HG02938 (cell line): ENCODE results near the gene ORC2.
"Not testable (repeated sequence)": the region's sequence is repeated elsewhere in the genome, so short reads cannot be mapped to it uniquely, and the experiment has no call there.

Experiments used
- ATAC-seq: cut with Tn5 transposase; IDR thresholded peaks from one replicate; pipeline ENCODE4 v1.9.1; 2021; ENCODE audit warnings: mild to moderate bottlenecking, moderate library complexity; ENCODE audit not compliant: unreplicated experiment

Gene ORC2

DNA sequence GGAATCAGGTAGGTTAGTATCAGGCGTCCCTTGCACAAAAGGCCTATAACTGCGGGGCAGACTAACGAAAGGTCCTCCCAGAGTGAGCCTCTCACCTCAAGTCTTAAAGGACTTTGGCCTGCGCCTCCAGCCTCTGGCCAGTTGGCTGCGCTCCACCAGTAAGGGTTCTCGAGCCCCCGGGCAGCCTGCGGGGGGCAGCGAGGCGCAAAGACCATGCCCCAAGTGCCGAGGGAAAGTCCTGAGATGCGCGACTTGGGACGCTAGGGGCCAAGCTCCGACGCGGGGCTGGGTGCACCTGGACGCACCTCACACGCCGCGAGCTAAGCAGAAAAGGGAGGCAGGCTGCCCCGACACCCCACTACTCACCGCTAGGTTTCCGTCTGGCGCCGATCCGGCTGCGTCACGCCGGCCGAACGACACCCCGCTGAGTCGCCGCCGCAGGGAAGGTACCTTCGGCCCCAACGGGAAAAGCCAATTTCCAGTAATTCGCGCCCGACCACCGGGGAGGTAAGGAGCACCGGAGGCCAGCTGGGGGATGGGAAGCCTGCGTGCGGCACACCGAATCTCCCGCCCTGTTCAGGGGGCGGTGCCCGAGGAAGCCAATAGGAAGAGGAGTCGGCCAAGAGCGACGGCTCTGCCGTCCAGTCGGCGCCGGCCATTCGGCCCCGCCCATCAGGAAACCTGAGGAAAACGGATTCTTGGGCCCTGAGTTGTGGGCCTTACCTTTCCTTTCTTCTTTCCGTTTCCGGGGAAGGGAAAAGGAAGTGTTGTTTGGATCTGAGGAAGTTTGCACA, at the start of gene ORC2:
ORC2 (minus strand) TSS at position 537 of the 794 bp plus-strand sequence. CDS start 5,537 bp downstream, outside the sequence.
- peak; percentile 92 for ATAC-seq

DNA sequence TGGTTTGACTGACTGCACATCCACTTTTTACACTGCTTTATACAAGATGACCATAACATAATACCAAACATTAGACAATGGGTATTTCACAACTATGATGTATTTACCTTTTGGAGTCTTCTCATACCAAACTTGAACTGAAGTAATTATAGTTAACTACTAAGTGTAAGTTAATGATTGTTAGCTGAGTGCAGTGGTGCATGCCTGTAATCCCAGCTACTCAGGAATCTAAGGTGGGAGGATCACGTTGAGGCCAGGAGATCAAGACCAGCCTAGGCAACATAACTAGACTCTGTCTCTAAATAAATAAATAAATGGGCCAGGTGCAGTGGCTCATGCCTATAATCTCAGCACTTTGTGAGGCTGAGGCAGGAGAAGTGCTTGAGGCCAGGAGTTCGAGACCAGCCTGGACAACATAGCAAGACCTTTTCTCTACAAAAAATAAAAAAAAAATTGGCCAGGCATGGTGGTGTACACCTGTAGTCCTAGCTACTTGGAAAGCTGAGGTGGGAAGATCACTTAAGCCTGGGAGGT, 44.9 kb upstream of the ORC2 start:
- no peak for ATAC-seq

DNA sequence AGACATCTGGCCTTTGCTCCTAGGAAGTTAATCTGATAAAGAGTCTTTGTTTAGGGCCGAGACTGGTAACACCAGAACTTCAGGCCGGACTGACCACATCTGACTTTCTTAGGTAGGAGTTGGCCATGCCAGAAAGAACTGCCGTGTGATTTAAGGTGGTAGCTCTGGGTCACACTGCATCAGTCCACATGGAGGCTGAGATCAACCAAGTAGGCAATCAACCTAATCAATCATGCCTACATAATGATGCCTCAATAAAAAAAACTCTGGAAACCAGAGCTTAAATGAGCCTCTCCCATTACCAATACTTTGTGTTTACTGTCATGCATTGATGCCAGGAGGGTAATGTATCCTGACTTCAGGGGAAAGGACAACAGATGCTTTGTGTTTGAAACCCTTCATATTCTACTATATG, 44.1 kb upstream of the ORC2 start:
- ATAC-seq: no peak

DNA sequence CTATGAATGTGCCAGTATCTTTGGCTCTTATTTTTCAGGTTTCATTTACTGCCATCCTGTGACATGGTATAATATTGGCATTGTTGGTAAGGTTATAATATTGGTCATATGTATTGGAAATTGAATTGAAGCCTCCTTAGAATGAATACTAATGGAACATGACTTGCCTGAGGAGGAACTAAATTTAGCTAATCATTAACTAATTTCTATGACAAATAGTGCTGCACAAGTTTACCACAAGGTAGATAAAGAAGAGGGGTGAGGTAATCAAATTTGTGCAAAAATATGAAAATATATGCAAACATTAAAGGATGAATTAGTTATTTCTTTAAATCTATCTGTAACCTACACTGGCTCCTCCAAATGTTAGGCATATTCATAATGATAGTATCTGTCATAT, 43.2 kb upstream of the ORC2 start:
- ATAC-seq: no peak

DNA sequence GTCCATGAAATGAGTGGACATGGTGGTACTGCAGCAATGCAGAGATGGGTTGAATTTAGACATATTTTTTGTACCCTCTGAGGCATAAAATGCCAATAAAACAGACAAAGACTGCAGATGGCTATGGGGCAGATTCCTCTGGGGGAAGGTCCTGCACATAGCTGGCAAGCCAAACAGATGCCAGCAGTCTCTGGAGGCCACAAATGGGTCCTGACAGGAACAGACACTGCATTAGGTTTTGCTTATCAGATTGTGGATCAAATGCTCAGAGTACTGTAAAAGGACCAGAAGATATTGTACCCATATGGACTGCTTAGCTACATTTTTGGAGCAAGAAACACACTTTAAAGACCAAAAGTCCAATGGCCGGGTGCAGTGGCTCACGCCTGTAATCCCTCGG, 40.9 kb upstream of the ORC2 start:
- ATAC-seq: no peak

DNA sequence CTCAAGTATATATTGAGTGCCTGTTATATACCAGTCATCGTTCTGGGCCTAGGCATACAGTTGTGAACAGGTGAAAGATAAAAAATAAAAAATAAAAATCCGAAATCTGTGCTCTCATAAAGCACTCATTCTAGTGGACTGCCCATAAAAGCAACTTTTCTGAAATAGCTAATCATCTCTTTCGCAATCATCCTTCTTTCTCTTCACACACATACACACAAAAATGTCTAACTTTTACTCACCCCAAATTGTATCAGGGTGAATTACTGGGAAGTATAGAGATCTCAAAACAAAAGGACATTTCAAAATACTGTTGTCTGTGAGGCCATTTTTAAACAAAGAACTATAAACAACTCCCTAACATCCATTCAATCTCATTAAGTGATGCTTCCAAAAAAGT, 29.6 kb upstream of the ORC2 start:
- ATAC-seq: no peak

DNA sequence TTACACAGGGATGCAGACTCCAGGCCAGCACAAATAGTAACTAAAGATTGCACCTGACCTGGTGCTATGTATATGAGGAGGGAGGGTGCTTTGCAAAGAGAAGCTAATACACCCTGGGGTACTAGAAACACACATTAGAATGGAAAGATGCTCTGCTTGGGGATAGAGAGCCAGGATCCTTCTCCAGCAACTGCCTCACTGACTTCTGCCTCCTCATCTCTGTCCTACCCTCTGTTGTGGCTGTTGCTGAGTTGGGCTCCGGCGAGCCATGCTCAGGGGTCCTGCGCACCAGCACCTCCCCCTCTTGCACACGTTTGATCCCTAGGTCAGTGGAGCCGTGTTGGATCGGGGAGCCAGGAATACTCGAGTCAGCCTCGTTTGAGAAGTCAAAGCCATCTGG, 23.7 kb upstream of the ORC2 start:
- no peak for ATAC-seq

DNA sequence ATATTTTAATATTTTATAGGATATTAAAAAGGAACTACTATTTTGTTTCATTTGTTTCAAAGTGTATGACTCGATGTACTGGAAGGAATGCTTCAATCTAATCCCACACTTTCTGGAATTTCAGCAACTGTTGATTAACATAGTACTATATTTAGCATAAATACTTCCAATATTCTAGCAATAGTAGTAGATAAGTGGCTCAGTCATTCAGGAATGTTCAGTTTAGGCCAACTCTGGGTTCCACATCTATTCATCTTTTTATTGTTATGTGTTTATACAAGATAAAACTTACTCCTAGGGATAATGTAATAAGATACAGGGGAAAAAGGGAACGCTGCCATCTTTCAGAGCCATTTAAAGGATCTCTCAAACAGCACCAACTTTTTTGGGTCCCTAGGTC, 22.3 kb upstream of the ORC2 start:
- no peak for ATAC-seq

DNA sequence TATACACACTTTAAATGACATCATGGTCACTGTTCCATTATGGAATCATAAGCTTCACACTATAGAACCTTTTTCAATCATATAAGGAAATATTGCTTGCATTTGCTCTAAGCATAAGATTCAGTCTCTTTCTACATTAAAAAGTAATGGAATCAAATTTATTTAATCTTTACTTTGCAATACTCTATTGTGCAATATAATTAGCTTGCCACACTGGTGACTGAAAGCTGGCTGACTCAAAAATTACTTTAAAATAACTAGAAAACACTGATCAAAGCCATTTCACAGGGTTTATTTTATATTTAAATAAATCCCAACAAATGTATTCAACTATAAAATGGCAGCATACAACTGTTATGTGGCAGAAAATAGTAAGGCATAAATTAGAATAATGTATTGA, 13.2 kb upstream of the ORC2 start:
- no peak for ATAC-seq

DNA sequence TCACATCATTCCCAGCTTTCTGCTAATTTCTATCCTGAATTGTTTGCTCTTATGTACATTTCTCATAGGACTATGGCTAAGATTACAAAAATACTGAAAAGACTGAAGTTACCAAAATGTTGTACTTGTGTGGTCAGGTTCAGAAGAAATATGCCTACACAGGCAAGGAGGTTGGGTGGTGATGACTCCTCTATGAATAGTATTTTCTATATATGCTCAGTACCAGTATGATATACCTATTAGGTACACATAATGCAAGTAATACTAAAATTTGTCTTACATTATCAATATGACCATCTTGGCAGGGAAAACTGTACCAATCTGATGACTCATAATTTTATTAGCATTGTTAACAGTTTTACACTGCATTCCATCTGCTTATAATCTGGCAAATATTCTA, 12.2 kb upstream of the ORC2 start:
- no peak for ATAC-seq

DNA sequence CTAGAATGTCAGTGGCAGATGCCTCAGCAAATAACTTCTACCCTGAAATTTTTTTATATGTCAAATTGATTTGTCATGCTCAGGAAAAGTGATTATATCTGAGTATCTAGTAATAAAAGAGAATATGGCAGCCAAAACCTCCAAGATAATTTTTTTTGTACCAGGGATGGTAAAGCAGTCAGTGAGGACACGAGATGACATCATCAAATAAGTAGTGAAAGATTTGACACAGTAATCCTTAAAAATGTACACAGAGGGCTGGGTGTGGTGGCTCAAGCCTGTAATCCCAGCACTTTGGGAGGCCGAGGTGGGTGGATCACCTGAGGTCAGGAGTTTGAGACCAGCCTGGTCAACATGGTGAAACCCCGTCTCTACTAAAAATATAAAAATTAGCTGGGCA, 6.6 kb upstream of the ORC2 start:
- not testable (repeated sequence) for ATAC-seq

DNA sequence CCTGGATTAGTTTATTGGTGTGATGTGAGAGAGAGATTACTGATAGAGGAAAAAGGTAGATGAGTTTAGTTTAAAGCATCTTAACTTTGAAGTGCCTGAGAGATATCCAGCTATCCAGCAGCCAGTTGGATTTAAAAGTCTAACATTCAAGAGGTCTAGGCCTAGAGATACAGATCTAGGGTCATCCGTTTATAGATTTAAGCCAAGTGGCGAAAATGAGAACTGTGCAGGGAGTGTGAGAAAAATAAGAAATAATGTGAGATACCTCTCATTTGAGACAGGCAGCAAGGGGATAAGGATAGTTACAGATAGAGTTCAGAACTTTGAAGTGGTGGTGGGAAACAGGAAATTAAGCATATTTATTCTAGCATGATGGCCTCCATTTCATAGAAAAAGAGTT, 5.3 kb upstream of the ORC2 start:
- no peak for ATAC-seq

DNA sequence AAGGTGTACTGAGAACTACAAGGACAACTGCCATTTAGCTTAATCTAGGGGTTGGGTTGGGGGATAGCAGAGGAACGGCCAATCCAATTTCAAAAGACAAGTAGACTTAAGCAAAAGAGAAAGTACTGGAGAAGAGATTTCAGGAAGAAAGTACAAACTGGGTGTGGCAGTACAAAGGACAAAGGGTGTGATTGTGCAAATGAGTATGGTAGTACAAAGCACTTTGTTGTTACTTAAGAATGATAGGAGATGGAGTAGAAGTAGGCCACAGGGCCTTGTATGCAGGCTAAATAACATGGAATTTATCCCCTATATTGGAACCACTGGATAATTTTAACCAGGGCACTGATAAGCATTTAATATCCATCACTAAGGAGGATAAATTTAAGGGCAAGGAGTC, 4.7 kb upstream of the ORC2 start:
- ATAC-seq: no peak

DNA sequence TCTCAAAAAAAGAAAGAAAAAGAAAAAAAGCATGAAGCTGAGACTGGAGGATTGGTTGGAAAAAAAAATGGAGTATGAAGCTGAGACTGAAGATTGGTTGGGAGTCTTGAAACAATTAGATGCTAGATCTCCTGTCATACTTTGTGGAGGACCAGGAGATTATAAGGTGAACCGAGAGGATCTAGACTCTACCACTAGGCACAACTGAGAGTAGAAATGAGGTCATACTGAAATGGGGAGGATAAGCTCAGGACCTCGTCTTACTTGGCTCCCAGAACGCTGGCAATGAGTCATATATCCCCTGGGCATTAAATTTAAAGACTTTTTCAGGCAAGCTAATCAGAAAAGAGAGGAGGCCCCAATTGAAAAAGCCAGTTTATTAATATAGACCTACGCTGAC, 3.3 kb upstream of the ORC2 start:
- ATAC-seq: no peak

DNA sequence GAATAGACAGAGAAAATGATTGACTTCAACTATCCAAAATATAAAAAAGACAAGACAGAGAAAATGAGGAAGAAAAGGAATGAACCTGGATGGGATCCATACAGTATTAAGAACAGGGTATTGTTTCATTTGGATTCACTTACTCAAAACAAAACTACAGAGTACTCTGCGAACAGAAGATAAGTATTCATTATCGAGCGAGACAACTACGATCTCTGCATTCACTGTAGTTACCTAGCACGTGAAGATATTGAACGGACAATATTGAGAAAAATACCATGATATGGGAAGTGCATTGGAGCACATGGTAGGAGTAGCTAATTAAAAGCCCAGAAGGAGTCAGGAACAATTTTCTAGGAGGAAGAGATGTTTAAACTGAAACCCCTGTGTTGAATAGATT, 1.0 kb upstream of the ORC2 start:
- ATAC-seq: no peak

DNA sequence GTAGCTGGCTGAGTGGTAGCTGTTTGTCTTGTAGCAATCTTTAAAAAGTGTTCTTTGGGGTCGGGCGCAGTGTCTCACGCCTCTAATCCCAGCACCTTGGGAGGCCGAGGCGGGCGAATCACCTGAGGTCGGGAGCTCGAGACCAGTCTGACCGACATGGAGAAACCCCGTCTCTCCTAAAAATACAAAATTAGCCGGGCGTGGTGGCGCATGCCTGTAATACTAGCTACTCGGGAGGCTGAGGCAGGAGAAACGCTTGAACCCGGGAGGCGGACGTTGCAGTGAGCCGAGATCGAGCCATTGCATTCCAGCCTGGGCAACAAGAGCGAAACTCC, 425 bp upstream of the ORC2 start:
- peak; percentile 7 for ATAC-seq

DNA sequence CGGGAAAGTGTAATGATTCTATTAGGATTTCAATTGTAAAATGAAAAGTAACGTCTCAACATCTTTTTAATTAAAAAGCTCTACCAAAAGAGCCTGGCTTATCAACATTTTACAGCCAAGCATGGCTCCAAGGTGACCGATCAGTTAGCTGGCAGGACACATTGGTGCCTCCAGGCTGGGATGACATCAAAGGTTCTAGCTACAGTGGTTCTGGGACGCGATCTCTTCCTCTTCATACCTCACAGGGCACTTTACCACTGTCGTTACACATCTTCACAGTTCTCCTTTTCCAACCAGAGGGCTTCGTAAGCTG, 693 bp downstream of the ORC2 start:
- ATAC-seq: peak; percentile 1

DNA sequence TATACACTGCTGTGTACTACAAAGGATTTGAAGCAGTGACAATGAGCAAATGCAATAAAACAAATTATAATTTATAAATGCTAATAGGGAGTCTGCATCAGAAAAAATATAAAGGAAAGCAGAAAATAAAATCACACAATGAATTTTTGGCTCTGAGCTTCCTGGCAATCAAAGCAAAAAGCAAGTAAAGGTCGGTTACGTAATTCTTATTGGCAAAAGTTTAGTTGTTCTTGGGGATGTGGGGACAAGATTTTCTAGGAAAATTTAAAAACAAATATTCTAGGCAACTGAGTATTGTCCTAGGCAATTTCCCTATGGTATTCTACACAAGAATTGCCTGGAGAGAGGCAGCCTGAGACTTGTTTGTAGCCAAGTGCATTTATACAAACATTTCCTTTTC, 1.8 kb downstream of the ORC2 start:
- ATAC-seq: no peak

DNA sequence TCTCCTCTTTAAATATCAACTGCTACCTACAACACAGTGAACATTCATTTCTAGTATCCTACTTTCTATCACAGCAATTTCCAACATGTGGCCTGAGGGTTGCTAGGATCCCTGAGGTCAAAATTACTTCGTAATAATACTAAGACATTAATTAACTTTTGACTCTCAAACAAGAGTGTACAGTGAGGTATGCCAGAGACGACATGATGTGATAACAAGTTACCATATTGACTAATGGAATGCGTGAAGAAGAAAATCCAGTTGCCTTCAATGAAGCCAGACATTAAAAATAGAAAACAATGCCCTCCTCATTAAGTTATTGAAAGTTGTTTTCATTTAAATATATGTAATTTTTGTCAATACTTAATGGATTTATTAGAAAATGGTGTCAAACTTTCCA, 13.1 kb downstream of the ORC2 start:
- no peak for ATAC-seq

DNA sequence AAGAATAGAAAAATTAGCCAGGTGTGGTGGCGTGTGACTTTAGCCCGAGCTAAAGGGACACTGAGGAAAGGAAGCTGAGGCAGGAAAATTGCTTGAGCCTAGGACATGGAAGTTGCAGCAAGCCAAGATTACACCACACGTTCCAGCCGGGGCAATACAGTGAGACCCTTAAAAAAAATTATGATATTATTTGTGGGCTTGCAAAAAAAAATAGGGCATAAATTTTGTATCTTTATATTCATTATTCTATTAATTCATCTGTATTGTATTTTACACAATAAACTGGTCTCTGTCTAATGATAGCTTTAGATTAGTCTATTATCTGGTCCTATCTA, 18.1 kb downstream of the ORC2 start:
- no peak for ATAC-seq

DNA sequence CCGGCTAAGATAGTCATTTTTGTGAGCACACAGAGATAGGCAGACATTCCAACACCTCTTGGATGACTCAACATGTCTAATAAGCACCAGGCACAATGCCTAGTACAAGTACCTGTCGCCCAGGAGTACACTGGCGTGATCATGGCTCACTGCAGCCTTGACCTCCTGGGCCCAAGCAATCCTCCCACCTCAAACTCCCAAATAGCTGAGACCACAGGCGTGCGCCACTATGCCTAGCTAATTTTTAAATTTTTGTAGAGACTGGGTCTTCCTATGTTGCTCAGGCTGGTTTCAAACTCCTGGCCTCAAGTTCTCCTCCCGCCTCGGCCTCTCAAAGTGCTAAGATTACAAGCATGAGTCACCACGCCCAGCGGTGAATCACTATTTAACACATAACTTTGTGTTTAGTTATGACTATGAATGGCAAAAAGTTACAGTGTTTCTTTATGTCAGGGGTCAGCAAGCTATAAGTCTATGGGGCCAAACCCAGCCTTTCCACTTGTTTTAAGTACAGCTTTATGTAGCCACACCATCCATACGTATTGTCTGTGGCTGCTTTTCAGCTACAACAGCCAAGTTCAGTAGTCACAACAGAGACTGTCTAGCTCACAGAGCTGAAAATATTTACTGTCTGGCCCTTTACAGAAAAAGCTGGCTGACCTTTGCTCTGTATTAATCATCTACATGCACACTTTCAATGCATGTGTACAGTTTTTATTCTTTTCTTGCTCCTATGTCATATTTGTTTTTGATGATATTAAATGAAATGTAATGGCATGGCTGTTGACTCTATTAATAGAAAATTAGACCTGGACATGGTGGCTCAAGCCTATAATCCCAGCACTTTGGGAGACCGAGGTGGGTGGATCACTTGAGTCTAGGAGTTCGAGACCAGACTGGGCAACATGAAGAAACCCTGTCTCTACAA, 18.7 kb downstream of the ORC2 start:
- ATAC-seq: no peak

DNA sequence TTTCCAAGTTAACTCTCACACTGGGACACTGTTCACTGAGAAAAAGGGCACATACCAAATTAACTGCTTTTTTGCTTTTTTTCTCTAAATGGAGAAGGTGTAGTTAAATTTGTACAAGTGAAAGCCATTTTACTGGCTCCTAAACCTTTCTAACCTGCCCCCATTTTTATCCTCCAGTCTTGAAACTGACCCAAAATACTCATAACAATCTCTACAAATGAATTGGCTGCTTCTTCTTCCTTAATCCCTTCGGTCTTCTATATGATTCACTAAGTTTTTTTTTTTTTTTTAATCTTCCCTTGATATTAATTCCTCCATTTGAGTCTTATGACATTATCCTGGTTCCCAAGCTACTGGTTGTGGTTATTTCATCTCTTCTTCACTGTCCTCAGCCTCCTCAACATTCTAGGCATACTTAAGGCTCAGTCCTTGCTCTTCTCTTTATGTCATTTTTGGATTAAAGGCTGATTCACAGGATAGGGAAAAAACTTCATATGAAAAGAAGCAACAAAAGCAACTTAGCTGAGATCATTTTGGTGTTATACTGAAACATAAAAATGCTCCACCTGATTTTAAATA, 19.8 kb downstream of the ORC2 start:
- ATAC-seq: no peak
